HG03025 (cell line): ENCODE measurements around the gene RGL4.

Source experiments
- ATAC-seq: cut with Tn5 transposase; IDR thresholded peaks from one replicate; pipeline ENCODE4 v1.9.1; 2021; ENCODE audit warnings: mild to moderate bottlenecking, moderate library complexity; ENCODE audit not compliant: unreplicated experiment, low FRiP score

RGL4 gene

GRCh38 chr22:23695571-23696325 lies 4.9 kb downstream of the RGL4 start:
- no peak for ATAC-seq

GRCh38 chr22:23696326-23696851 lies 5.6 kb downstream of the RGL4 start:
- ATAC-seq: peak; percentile 78

GRCh38 chr22:23697031-23697970 lies 6.5 kb downstream of the RGL4 start:
- no peak for ATAC-seq

- ATAC-seq: no peak
These were observed 7.3 kb downstream of the RGL4 start for GRCh38 chr22:23698094-23698493.

- ATAC-seq: no peak
These were observed 7.9 kb downstream of the RGL4 start for GRCh38 chr22:23698673-23699235.

GRCh38 chr22:23700706-23701105 lies 9.9 kb downstream of the RGL4 start:
- ATAC-seq: no peak

GRCh38 chr22:23704062-23704461 lies 13.2 kb downstream of the RGL4 start:
- no peak for ATAC-seq

- ATAC-seq: no peak
These were observed 14.0 kb downstream of the RGL4 start for GRCh38 chr22:23704829-23705228.

GRCh38 chr22:23705358-23705757 lies 14.5 kb downstream of the RGL4 start:
- no peak for ATAC-seq

GRCh38 chr22:23708270-23708669 lies 17.5 kb downstream of the RGL4 start:
- ATAC-seq: no peak

GRCh38 chr22:23709107-23709506 lies 18.3 kb downstream of the RGL4 start:
- no peak for ATAC-seq

- no peak for ATAC-seq
These were observed 21.4 kb downstream of the RGL4 start for GRCh38 chr22:23712256-23712655.

- no peak for ATAC-seq
These were observed 23.1 kb downstream of the RGL4 start for GRCh38 chr22:23713696-23714595.

GRCh38 chr22:23714596-23715578 lies 24.1 kb downstream of the RGL4 start:
- ATAC-seq: no peak

- no peak for ATAC-seq
These were observed 25.1 kb downstream of the RGL4 start for GRCh38 chr22:23715806-23716375.

- ATAC-seq: no peak
These were observed 26.3 kb downstream of the RGL4 start for GRCh38 chr22:23716811-23717801.
